GM23338 (cell line): Measurements from ENCODE around the gene UBE2G1. TPM values are rescaled to one million over a fixed set of nuclear protein-coding genes. Genes with fewer than 3 reads are reported as not detected.

Source experiments
- ATAC-seq: fragments of 200-7000 bp; cut with Tn5 transposase; 3 replicates; pipeline ENCODE4 v1.9.1; 2020
- DNase-seq: peaks from one replicate; pipeline ENCODE4 v3.0.0-alpha.2; 2015; ENCODE audit warnings: low spot score
- H2AFZ ChIP-seq: fragments of 200-600 bp; sonication (generic); 2 replicates; pipeline ENCODE4 v1.8.0; 2016; ENCODE audit warnings: antibody characterized with exemption, mild to moderate bottlenecking, moderate library complexity
- H3F3A ChIP-seq: fragments of 200-600 bp; sonication (generic); replicated peaks from 2 replicates; pipeline ENCODE4 v1.8.0; 2017; ENCODE audit warnings: antibody characterized with exemption, mixed run types, low read depth
- H3K27ac ChIP-seq: fragments of 200-600 bp; sonication (generic); 2 replicates; pipeline ENCODE4 v1.6.1; 2016; ENCODE audit warnings: low read depth
- H3K27me3 ChIP-seq: fragments of 200-600 bp; sonication (generic); 2 replicates; pipeline ENCODE4 v1.8.0; 2016; ENCODE audit warnings: mild to moderate bottlenecking, mixed run types, moderate library complexity; ENCODE audit not compliant: insufficient read depth
- H3K36me3 ChIP-seq: fragments of 200-600 bp; sonication (generic); 2 replicates; pipeline ENCODE4 v1.8.0; 2016; ENCODE audit warnings: mild to moderate bottlenecking; ENCODE audit not compliant: insufficient read depth
- H3K4me1 ChIP-seq: fragments of 200-600 bp; sonication (generic); 2 replicates; pipeline ENCODE4 v1.8.0; 2016; ENCODE audit warnings: mild to moderate bottlenecking, moderate library complexity; ENCODE audit not compliant: insufficient read depth
- H3K4me2 ChIP-seq: fragments of 200-600 bp; sonication (generic); 2 replicates; pipeline ENCODE4 v1.7.1; 2017; ENCODE audit warnings: mixed run types
- H3K4me3 ChIP-seq: fragments of 200-600 bp; sonication (generic); 2 replicates; pipeline ENCODE4 v1.6.1; 2016; ENCODE audit warnings: mixed run types
- H3K79me2 ChIP-seq: fragments of 200-600 bp; sonication (generic); replicated peaks from 2 replicates; pipeline ENCODE4 v1.8.0; 2017; ENCODE audit warnings: mild to moderate bottlenecking; ENCODE audit not compliant: insufficient read depth
- H3K9me2 ChIP-seq: fragments of 200-600 bp; sonication (generic); 2 replicates; pipeline ENCODE4 v1.8.0; 2017; ENCODE audit not compliant: insufficient read depth
- H4K20me1 ChIP-seq: fragments of 200-600 bp; sonication (generic); replicated peaks from 2 replicates; pipeline ENCODE4 v1.8.0; 2017; ENCODE audit warnings: mild to moderate bottlenecking; ENCODE audit not compliant: insufficient read depth
- H3K27ac Mint-ChIP-seq: 2 replicates; pipeline ENCODE4 v1.8.0; 2020; ENCODE audit warnings: inconsistent platforms, mild to moderate bottlenecking, moderate library complexity, mixed read lengths
- H3K27me3 Mint-ChIP-seq: 3 replicates; pipeline ENCODE4 v1.8.0; 2022; ENCODE audit warnings: low read depth, mild to moderate bottlenecking, moderate library complexity, mixed read lengths, inconsistent platforms; ENCODE audit not compliant: insufficient read depth, poor library complexity
- H3K36me3 Mint-ChIP-seq: 3 replicates; pipeline ENCODE4 v1.8.0; 2021; ENCODE audit warnings: low read depth, mild to moderate bottlenecking, inconsistent platforms, moderate library complexity, mixed read lengths
- H3K4me1 Mint-ChIP-seq: 3 replicates; pipeline ENCODE4 v1.8.0; 2020; ENCODE audit warnings: mild to moderate bottlenecking, inconsistent platforms, mixed read lengths
- H3K4me3 Mint-ChIP-seq: 3 replicates; pipeline ENCODE4 v1.8.0; 2021; ENCODE audit warnings: moderate library complexity, mild to moderate bottlenecking, inconsistent platforms, mixed read lengths
- H3K9me3 Mint-ChIP-seq: 3 replicates; pipeline ENCODE4 v1.8.0; 2020; ENCODE audit warnings: moderate library complexity, mild to moderate bottlenecking, inconsistent platforms, mixed read lengths
- CREB1 ChIP-seq: fragments of 250-450 bp; sonication (Bioruptor Pico); IDR thresholded peaks from 2 replicates; pipeline ENCODE4 v1.5.0; 2020; ENCODE audit warnings: low read depth, mild to moderate bottlenecking, moderate library complexity
- CTCF ChIP-seq, 2 experiments: fragments of 200-600 bp in 1 of 2; sonication (generic) in 1 of 2; conservative IDR thresholded peaks; 2 replicates each; pipeline versions ENCODE4 v1.5.1 to v1.6.1; 2016 to 2017; ENCODE audit warnings: antibody characterized with exemption in 2 of 2, low read depth in 2 of 2, mild to moderate bottlenecking in 2 of 2, moderate library complexity in 1 of 2
- ETS1 ChIP-seq: IDR thresholded peaks from 2 replicates; pipeline ENCODE4 v1.6.1; 2016; ENCODE audit warnings: antibody characterized with exemption
- EZH2 ChIP-seq: fragments of 200-600 bp; sonication (generic); IDR thresholded peaks from one replicate; pipeline ENCODE4 v1.8.0; 2017; ENCODE audit warnings: antibody characterized with exemption, mild to moderate bottlenecking, low read depth; ENCODE audit not compliant: unreplicated experiment
- EZH2phosphoT487 ChIP-seq: fragments of 200-600 bp; sonication (generic); IDR thresholded peaks from one replicate; pipeline ENCODE4 v1.8.1; 2018; ENCODE audit warnings: antibody characterized with exemption; ENCODE audit not compliant: unreplicated experiment
- JUNB ChIP-seq: IDR thresholded peaks from one replicate; pipeline ENCODE4 v1.6.1; 2016; ENCODE audit warnings: antibody characterized with exemption; ENCODE audit not compliant: unreplicated experiment
- NANOG ChIP-seq: IDR thresholded peaks from 2 replicates; pipeline ENCODE4 v1.6.1; 2016; ENCODE audit warnings: antibody characterized with exemption, borderline replicate concordance
- POLR2AphosphoS5 ChIP-seq: IDR thresholded peaks from 2 replicates; pipeline ENCODE4 v1.6.1; 2016; ENCODE audit warnings: antibody characterized with exemption, low read depth
- REST ChIP-seq: IDR thresholded peaks from one replicate; pipeline ENCODE4 v1.6.1; 2018; ENCODE audit warnings: antibody characterized with exemption; ENCODE audit not compliant: unreplicated experiment
- STAT1 ChIP-seq: IDR thresholded peaks from one replicate; pipeline ENCODE4 v1.6.1; 2016; ENCODE audit warnings: antibody characterized with exemption; ENCODE audit not compliant: unreplicated experiment
- ZNF114 ChIP-seq: fragments of 250-450 bp; sonication (Bioruptor Pico); IDR thresholded peaks from 2 replicates; pipeline ENCODE4 v1.5.0; 2020; ENCODE audit warnings: mild to moderate bottlenecking, moderate library complexity
- ZNF331 ChIP-seq: fragments of 250-450 bp; sonication (Bioruptor Pico); IDR thresholded peaks from 2 replicates; pipeline ENCODE4 v1.5.0; 2020; ENCODE audit warnings: low read depth, mild to moderate bottlenecking, moderate library complexity
- ZNF462 ChIP-seq: fragments of 250-450 bp; sonication (Bioruptor Pico); IDR thresholded peaks from 2 replicates; pipeline ENCODE4 v1.5.0; 2020; ENCODE audit warnings: mild to moderate bottlenecking, moderate library complexity
- polyA plus RNA-seq: library from polyadenylated mRNA; unstranded; fragments of >200 nt; fragmentation: Nextera tagmentation; extraction: Ambion mirVana; gene quantifications from 2 replicates; pipeline ENCODE4 v1.2.1, GENCODE V29; 2016
- total RNA-seq: library from RNA; depleted of rRNA; stranded (reverse); fragments of >200 nt; shearing (Covaris generic); gene quantifications from 2 replicates; pipeline ENCODE4 v1.2.3, GENCODE V29; 2014

UBE2G1 gene
- total and polyA plus RNA-seq, 2 experiments from 2014 or later: 71.9 to 145 TPM

- no peak overlapping the region for H3K27ac Mint-ChIP-seq
- no peaks in the 10 kb centered on the region for H3K9me2 ChIP-seq
Observed at GRCh38 chr17:4269915-4270314, 96.6 kb downstream of the UBE2G1 start.

More at GRCh38 chr17:4269915-4270314, 96.6 kb downstream of the UBE2G1 start:
- H3K4me3 Mint-ChIP-seq: no peak overlapping the region
- H3K27me3 ChIP-seq: no peaks in the 10 kb centered on the region
- H2AFZ ChIP-seq: no peak overlapping the region
- 0 out of 2 replicates have a peak overlapping the region, but pooled peaks have one; percentile 68 for H3K27ac ChIP-seq
- H3K9me3 Mint-ChIP-seq: no peaks in the 10 kb centered on the region; the same call in 2 of the 3 replicates
- H3K4me1 Mint-ChIP-seq: peaks cover 8% of the 10 kb centered on the region; the same call in 1 of the 3 replicates
- no peaks in the 10 kb centered on the region for H3K4me1 ChIP-seq
- peaks cover 11% of the 10 kb centered on the region for H3K79me2 ChIP-seq
- peaks cover 3% of the 10 kb centered on the region for H3K27me3 Mint-ChIP-seq
- peaks cover 20% of the 10 kb centered on the region; the same call in 1 of the 2 replicates for H3F3A ChIP-seq
- peaks cover 26% of the 10 kb centered on the region for H3K36me3 ChIP-seq
- no peak for DNase-seq
- peaks cover 39% of the 10 kb centered on the region; the same call in 2 of the 3 replicates for H3K36me3 Mint-ChIP-seq
- peaks cover 37% of the 10 kb centered on the region for H4K20me1 ChIP-seq
- no peak overlapping the region for H3K4me3 ChIP-seq
- ATAC-seq: no peak
- H3K4me2 ChIP-seq: no peak overlapping the region
- TF ChIP-seq JUNB (no peak), ZNF462 (CRISPR knock-in tag) (no peak), ZNF114 (CRISPR knock-in tag) (no peak), ETS1 (no peak), STAT1 (no peak), EZH2 (no peak), CTCF (conservative IDR thresholded peaks at IDR 0.05; ENCODE audit: low read depth in 2 of 2) (no peak), CREB1 (CRISPR knock-in tag) (no peak), REST (no peak), NANOG (no peak), POLR2AphosphoS5 (no peak), EZH2phosphoT487 (no peak), ZNF331 (CRISPR knock-in tag) (no peak)
